Measurements from ENCODE around the gene IRF9.

The IRF9 gene

GRCh38 chr14:24178399-24179178 is 17.5 kb downstream of the IRF9 start:
- no peak for DNase-seq

- no peak for DNase-seq
Observed at GRCh38 chr14:24179294-24179960, 18.4 kb downstream of the IRF9 start.

DNA sequence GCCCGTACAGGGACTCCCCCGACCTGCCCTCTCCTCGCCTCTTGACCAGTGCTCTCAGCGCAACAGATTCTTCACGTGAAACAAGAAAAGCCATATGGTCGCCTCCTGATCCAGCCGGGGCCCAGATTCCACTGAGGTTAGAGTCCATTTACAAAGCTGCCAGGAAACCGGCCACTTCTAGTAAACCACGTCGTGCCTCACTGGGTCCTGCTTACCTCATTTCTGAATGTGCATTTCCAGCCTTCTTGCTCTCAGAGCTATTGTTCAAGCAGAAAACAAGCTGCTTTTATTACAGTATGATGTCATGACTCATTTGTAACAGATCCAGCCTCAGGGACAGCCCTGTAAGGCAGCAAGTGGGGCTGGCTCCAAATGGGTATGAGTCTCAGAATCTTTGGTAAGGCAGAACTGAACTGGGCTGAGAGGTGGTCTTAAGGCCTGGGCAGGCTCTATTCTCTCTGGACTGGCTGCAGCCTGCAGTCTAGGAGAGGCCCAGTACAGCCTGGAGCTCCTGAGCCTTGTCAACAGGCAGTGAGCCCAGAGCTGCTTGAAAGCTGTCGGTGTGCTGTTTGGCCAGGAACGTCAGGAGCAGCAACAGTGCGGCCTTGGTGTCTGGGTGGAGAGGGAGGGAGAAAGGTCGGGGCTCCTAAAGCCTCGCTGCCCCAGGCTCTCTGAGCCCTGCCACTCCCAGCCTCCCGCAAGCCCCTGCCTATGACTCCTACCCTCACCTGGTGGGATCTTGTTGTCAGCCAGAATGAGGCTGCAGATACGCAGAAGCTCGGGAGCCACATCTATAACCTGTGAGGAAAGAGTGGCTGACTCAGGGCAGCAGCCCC is 19.1 kb downstream of the IRF9 start:
- no peak for DNase-seq

DNA sequence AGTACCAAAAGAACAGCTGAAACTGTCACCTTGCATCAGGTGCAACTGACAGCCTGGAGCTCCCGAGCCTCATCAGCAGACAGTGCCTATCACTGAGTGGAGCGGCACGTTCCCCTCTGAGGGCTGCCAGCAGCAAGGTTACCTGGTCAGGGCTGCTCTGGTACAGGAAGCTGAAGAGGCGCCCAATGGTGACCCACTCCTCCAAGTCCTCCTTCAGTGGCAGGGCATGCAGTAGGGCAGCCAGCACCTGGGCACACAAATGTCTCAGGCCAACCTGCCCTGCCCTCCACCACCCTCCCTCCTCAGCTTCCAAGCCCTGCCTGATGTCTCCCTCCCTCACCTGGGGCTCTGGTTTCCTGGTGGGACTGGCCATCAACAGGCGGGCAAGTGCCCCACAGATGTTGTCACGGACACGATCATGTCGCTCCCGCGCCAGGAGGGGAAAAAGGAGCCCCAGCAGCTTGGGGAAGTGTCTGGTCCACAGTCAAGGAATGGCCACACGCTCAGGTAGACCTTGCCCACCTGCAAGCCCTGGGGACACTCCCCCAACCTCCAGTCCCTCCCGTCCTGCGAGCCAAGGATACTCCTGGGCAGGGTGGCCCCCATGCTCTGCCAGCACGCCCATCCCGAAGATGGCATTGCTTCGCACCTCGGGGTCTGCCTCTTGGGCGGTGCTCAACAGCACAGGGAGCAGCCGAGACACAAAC is 20.5 kb downstream of the IRF9 start:
- DNase-seq: no peak

DNA sequence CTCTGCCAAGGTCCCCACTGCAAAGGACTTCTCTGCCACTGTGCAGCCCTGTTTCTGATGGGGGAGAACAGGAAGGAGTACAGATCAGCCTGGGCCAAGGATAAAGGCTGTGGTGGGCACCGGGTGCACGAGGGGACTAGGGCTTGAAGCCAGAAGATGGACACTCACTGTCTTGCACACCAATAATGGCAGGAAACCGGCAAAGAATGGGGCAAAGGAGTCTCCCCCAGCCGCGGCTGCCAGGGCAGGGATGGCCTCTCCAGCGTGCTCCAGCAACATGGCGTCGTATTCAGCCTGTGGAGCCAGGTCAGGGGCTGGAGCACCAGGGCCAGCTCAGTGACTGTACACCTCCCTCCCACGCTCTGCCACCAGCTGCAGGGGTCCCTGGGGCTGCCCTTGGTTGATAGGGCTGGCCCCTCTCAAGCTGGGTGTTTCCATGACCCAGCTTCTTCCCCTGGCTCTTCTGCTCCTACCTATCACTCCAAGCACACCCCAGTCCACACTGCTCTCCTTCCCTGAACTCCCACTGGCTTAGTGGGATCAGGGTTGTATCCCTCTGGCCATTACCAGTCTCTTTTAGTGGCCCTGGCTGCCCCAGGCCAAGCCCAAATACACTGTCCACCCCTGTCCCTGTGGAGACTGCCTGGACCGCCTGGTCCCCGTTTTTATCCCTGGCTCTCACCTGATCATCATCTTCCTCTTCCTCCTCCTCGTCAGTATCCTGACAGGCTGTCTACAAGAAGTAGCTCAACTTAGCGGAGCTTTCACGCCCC is 21.2 kb downstream of the IRF9 start:
- no peak for DNase-seq

GRCh38 chr14:24183014-24183481 is 22.0 kb downstream of the IRF9 start:
- DNase-seq: no peak

- no peak for DNase-seq
Observed at GRCh38 chr14:24184104-24184970, 23.3 kb downstream of the IRF9 start.

- DNase-seq: no peak
Observed at GRCh38 chr14:24185026-24185425, 24.0 kb downstream of the IRF9 start.

- no peak for DNase-seq
Observed at GRCh38 chr14:24185741-24186140, 24.7 kb downstream of the IRF9 start.

DNA sequence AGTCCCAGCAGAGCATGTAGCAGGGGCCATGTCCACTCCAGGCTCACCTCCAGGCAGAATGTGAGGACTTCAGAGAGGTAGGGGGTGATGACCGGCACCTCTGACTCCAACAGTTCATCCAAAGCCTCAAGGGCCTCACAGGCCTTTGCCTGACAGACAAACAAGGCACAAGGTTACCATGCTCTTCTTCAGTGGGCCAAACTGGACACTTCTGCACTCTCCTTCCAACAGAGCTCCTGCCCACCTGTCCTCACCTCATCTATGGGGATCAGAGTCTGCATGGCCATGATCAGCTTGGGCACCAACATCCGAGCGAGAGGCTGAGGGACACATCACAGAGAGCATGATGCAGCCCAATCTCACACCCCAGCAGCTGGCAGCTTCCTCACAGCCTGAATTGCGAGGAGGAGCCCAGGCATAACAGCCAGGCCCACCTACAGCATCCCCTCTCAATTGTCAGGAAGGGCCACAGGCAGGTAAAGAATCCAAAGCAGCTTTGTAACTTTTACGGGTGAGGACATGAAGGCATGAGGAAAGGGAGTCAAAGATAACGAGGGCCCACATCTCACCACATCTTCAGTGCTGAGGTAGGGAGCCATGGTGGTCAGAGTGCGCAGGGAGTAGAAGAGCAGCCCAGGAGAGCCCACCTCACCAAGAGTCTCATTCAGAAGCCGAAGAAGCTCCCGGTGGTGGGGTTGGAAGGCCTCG is 25.9 kb downstream of the IRF9 start:
- DNase-seq: no peak

DNA sequence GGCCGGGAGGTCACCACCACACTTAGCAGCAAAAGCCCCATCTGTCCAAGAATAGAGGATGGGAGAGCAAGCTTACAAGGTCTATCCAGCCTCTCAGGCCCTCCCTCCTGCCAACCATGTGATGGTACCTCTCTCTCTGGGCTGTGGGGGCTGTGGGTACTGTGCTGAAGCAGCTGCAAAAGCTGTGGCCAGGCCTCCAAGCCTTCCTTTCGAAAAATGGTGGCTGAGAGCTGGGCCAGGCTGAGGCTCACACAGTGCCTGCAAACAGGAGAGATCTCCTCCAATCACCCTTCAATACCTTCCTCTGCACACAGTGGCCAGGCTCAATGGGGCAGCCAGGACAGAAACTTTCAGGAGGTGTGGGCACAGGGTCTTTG is 26.5 kb downstream of the IRF9 start:
- DNase-seq: no peak

- DNase-seq: peak; percentile 96
Observed at GRCh38 chr14:24188251-24189058, 27.4 kb downstream of the IRF9 start, which contains the start of gene IPO4. IPO4 (minus strand) TSS chr14:24188816; CDS start chr14:24188787, 29 bp downstream.

DNA sequence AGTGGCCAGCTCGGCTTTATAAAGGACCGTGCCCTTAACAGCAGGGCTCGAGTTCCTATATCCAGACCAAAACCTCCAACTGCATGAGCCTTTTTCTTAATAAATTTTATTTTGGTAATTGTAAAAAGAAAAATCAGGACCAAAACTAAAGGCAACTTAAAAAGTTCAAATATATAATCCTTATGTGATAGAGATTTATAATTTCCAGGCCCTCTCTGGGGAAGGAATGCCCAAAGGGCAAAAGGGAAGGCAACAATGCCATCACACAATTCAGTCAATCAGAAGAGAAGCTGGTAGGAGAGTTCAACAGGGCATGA is 28.0 kb downstream of the IRF9 start:
- no peak for DNase-seq

DNA sequence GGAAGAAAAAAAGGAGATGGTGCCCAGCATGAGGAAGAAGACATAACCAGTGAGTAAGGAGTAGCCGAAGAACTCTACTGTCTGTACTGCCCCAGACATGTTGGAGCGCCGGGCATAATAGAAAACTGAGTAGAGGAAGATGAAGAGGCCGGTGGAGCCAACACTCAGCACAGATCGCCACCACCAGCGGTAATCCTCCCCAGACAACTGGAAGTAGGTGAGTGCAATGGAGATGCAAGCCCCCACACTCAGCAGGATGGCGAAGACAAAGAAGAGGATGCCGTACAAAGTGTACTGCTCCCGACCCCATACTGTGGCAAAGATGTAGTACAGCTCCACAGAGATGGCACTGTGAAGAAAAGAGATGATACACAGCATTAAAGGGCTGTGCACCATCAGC is 28.4 kb downstream of the IRF9 start:
- DNase-seq: no peak

GRCh38 chr14:24190416-24190815 is 29.4 kb downstream of the IRF9 start:
- DNase-seq: no peak

GRCh38 chr14:24192933-24193332 is 31.9 kb downstream of the IRF9 start:
- no peak for DNase-seq

- no peak for DNase-seq
Observed at GRCh38 chr14:24194186-24194872, 33.3 kb downstream of the IRF9 start.

GRCh38 chr14:24194873-24195185 is 33.8 kb downstream of the IRF9 start:
- DNase-seq: no peak

Measured in CD4-positive, alpha-beta T cell treated with Interleukin-17A for 4 hours (primary cell).